B cell (primary cell): ENCODE data around the gene CPED1. TPM values are rescaled to one million over a fixed set of nuclear protein-coding genes. Genes with fewer than 3 reads are reported as not detected.

Experiments
- ATAC-seq: fragments of 200-7000 bp; cut with Tn5 transposase; one replicate; pipeline ENCODE4 v1.10.0; 2021; ENCODE audit warnings: low read depth, mild to moderate bottlenecking, moderate number of reproducible peaks, moderate library complexity
- CTCF ChIA-PET: fragments of 350-600 bp; sonication (Branson Sonifier 250); formaldehyde crosslinking; loops from one replicate; lab custom pipeline; 2021; ENCODE audit warnings: antibody characterized with exemption, inconsistent platforms; lab: Charles Lee
- POLR2A ChIA-PET: fragments of 350-600 bp; sonication (Branson Sonifier 250); formaldehyde crosslinking; loops from one replicate; lab custom pipeline; 2021; ENCODE audit warnings: antibody characterized with exemption; lab: Charles Lee
- DNase-seq: peaks from one replicate; pipeline ENCODE4 v3.0.0; 2013
- H2AFZ ChIP-seq: 2 replicates; pipeline ENCODE4 v1.6.1; 2012; ENCODE audit warnings: mild to moderate bottlenecking, low read depth, low read length; ENCODE audit not compliant: insufficient read depth, poor library complexity, severe bottlenecking
- H3K27ac ChIP-seq, 2 donors: 1 replicate in 1 of 2; 2 replicates in 1 of 2; pipeline ENCODE4 v1.5.1; 2012 to 2013; ENCODE audit warnings: low read length in 2 of 2, mild to moderate bottlenecking in 2 of 2, moderate library complexity in 1 of 2
- H3K27me3 ChIP-seq, 4 experiments: fragments of 200-600 bp in 1 of 4; sonication (generic) in 1 of 4; replicated peaks in 1 of 4; 1 replicate in 2 of 4; 2 replicates in 2 of 4; pipeline versions ENCODE4 v1.6.1 to v1.7.0; 2013 to 2016; ENCODE audit warnings: low read length in 3 of 4, mild to moderate bottlenecking in 2 of 4, mixed read lengths in 1 of 4, moderate library complexity in 1 of 4; ENCODE audit not compliant: insufficient read depth in 4 of 4, control insufficient read depth in 3 of 4; ENCODE audit errors: control extremely low read depth in 1 of 4
- H3K36me3 ChIP-seq, 2 experiments: replicated peaks in 1 of 2; 1 replicate in 1 of 2; 2 replicates in 1 of 2; pipeline versions ENCODE4 v1.6.1 to v1.7.1; 2013; ENCODE audit warnings: low read length in 1 of 2; ENCODE audit not compliant: insufficient read depth in 2 of 2, control insufficient read depth in 1 of 2; ENCODE audit errors: control extremely low read depth in 1 of 2, extremely low read depth in 1 of 2
- H3K4me1 ChIP-seq, 2 donors: fragments of 200-600 bp in 1 of 2; sonication (generic) in 1 of 2; 1 replicate in 1 of 2; 2 replicates in 1 of 2; pipeline versions ENCODE4 v1.5.1 to v1.6.1; 2013 to 2017; ENCODE audit warnings: low read length in 2 of 2; ENCODE audit not compliant: control insufficient read depth in 2 of 2, insufficient read depth in 2 of 2
- H3K4me2 ChIP-seq: replicated peaks from 2 replicates; pipeline ENCODE3; 2012; ENCODE audit warnings: mild to moderate bottlenecking, low read depth, low read length; ENCODE audit not compliant: poor library complexity, severe bottlenecking
- H3K4me3 ChIP-seq, 5 experiments: fragments of 200-600 bp in 1 of 5; sonication (generic) in 1 of 5; 1 replicate in 3 of 5; 2 replicates in 2 of 5; pipeline versions ENCODE4 v1.5.1 to v1.7.0; 2011 to 2016; ENCODE audit warnings: low read length in 4 of 5, mild to moderate bottlenecking in 4 of 5, low read depth in 2 of 5, control low read depth in 1 of 5, moderate library complexity in 1 of 5; ENCODE audit not compliant: insufficient read depth in 1 of 5; ENCODE audit errors: control extremely low read depth in 1 of 5, extremely low read depth in 1 of 5
- H3K79me2 ChIP-seq: fragments of 200-600 bp; sonication (generic); one replicate; pipeline ENCODE4 v1.6.0; 2016; ENCODE audit warnings: low read length; ENCODE audit not compliant: control insufficient read depth, insufficient read depth
- H3K9ac ChIP-seq: fragments of 200-600 bp; sonication (generic); 2 replicates; pipeline ENCODE4 v1.6.1; 2017; ENCODE audit warnings: mild to moderate bottlenecking, low read length, moderate library complexity
- H3K9me3 ChIP-seq, 3 donors: one replicate each; pipeline versions ENCODE4 v1.6.1 to v1.7.1; 2013; ENCODE audit warnings: low read length in 2 of 3; ENCODE audit not compliant: control insufficient read depth in 2 of 3, insufficient read depth in 1 of 3; ENCODE audit errors: control extremely low read depth in 1 of 3
- H4K20me1 ChIP-seq: 2 replicates; pipeline ENCODE4 v1.6.0; 2012; ENCODE audit warnings: mild to moderate bottlenecking, low read length; ENCODE audit not compliant: insufficient read depth, control insufficient read depth, poor library complexity, severe bottlenecking
- H3K27ac Mint-ChIP-seq: one replicate; pipeline ENCODE4 v1.8.0; 2021; ENCODE audit warnings: mixed read lengths
- H3K27me3 Mint-ChIP-seq: one replicate; pipeline ENCODE4 v1.8.0; 2021; ENCODE audit warnings: mixed read lengths
- H3K4me1 Mint-ChIP-seq: one replicate; pipeline ENCODE4 v1.8.0; 2021; ENCODE audit warnings: mixed read lengths
- H3K4me3 Mint-ChIP-seq: one replicate; pipeline ENCODE4 v1.8.0; 2021; ENCODE audit warnings: mixed read lengths
- H3K9me3 Mint-ChIP-seq: one replicate; pipeline ENCODE4 v1.8.0; 2022; ENCODE audit warnings: mixed read lengths; ENCODE audit not compliant: insufficient read depth
- EZH2 ChIP-seq: IDR thresholded peaks from 2 replicates; pipeline ENCODE4 v1.6.1; 2012; ENCODE audit warnings: borderline replicate concordance, low read depth, mild to moderate bottlenecking, moderate library complexity, low read length; ENCODE audit not compliant: insufficient read depth, poor library complexity, severe bottlenecking
- WGBS: methylation state at CpG from one replicate; pipeline ENCODE4 v1.1.5; 2013; ENCODE audit warnings: missing lambda C conversion rate; ENCODE audit not compliant: insufficient coverage; 5-methylcytosine and 5-hydroxymethylcytosine counted together
- intact Hi-C: fragments of 100-400 bp; cut with micrococcal nuclease; formaldehyde crosslinking; loops from one replicate; pipeline ENCODE4 v1.10.0; 2022
- polyA plus RNA-seq: library from polyadenylated mRNA; depleted of rRNA; stranded (reverse); fragments of >200 nt; gene quantifications from 2 replicates; pipeline ENCODE4 v1.2.3, GENCODE V29; 2012
- total RNA-seq, 2 donors: library from RNA; stranded (reverse); fragments of 120-200 nt in 1 of 2; gene quantifications; 1 replicate in 1 of 2; 2 replicates in 1 of 2; pipeline versions ENCODE4 v1.2.3 to v1.2.4, GENCODE V29; 2013 to 2022
- TF ChIP-seq, protein P1 (sequence below): fragments of 200-600 bp; IDR thresholded peaks from one replicate; pipeline ENCODE4 v1.8.0; 2022; ENCODE audit warnings: antibody characterized with exemption, mild to moderate bottlenecking

Gene CPED1
- total and polyA plus RNA-seq, 2 donors (not counting 1 experiment from before 2014, with no cell fraction given): 0.44 to 3.8 TPM

DNA sequence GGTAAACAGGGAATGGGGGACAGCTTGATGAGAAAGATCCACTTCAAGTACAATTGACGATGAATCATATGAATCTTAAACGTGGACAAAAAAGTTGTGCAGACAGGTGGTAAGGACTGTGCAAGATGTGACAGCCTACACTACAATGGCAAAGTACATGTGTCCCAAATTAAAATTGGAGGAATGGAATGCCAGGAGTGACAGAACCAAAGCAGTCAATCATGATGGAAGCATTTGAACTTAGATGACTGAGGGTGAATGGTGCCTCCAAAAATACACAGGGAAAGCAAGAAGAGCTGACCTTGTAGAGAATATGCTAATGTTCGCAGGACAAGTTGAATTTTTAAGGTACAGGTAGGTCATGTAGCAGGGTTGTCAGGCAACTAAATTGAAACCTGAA lies 189.9 kb downstream of the CPED1 start:
- no peaks in the 10 kb centered on the region for H3K27me3 Mint-ChIP-seq
- Histone ChIP-seq H3K9ac (peak overlapping the region; percentile 43), H4K20me1 (no peaks in the 10 kb centered on the region), H3K27ac (peak overlapping the region; percentile 90 to 93), H2AFZ (peak overlapping the region; percentile 66), H3K9me3 (peaks cover 0 to 2% (median 0%) of the 10 kb centered on the region in 3 donors), H3K36me3 (no peaks in the 10 kb centered on the region), H3K4me1 (peaks cover 54 to 58% of the 10 kb centered on the region in 2 donors), H3K4me2 (peak overlapping the region; percentile 66), H3K27me3 (no peaks in the 10 kb centered on the region), H3K79me2 (peaks cover 6% of the 10 kb centered on the region), H3K4me3 (peak overlapping the region in 2 of 5 experiments; percentile 4 to 31)
- ATAC-seq (no peak), DNase-seq (no peak)
- peak overlapping the region; percentile 76 for H3K4me3 Mint-ChIP-seq
- no peak for TF ChIP-seq EZH2
- TF ChIP-seq, protein P1, sequence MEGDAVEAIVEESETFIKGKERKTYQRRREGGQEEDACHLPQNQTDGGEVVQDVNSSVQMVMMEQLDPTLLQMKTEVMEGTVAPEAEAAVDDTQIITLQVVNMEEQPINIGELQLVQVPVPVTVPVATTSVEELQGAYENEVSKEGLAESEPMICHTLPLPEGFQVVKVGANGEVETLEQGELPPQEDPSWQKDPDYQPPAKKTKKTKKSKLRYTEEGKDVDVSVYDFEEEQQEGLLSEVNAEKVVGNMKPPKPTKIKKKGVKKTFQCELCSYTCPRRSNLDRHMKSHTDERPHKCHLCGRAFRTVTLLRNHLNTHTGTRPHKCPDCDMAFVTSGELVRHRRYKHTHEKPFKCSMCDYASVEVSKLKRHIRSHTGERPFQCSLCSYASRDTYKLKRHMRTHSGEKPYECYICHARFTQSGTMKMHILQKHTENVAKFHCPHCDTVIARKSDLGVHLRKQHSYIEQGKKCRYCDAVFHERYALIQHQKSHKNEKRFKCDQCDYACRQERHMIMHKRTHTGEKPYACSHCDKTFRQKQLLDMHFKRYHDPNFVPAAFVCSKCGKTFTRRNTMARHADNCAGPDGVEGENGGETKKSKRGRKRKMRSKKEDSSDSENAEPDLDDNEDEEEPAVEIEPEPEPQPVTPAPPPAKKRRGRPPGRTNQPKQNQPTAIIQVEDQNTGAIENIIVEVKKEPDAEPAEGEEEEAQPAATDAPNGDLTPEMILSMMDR: no peak
- peak overlapping the region; percentile 92 for H3K27ac Mint-ChIP-seq
- 100% methylated on average over 1 of the region's 3 CpGs for WGBS
- ChIA-PET CTCF (interaction anchor here (0.8 to 2.0 kb wide), 4 partner anchors 14 to 50 kb away, joined by 4 to 6 read pairs (median 4); no protein-coding TSS in a partner anchor), POLR2A (interaction anchor here (0.9 kb wide), 1 partner anchor 152 kb away, joined by 7 read pairs; no protein-coding TSS in a partner anchor)
- peaks cover 68% of the 10 kb centered on the region for H3K4me1 Mint-ChIP-seq
- intact Hi-C loops: loop anchor here (2.0 to 5.0 kb wide), 2 partner anchors 14 to 226 kb away; partner anchors contain the start of gene ING3
- H3K9me3 Mint-ChIP-seq: no peaks in the 10 kb centered on the region

- no peaks in the 10 kb centered on the region for H3K27me3 ChIP-seq
- Mint-ChIP-seq H3K4me1 (peaks cover 68% of the 10 kb centered on the region), H3K27ac (peak overlapping the region; percentile 92), H3K9me3 (no peaks in the 10 kb centered on the region), H3K4me3 (peak overlapping the region; percentile 76), H3K27me3 (no peaks in the 10 kb centered on the region)
- TF ChIP-seq, protein P1: no peak
- no peak for TF ChIP-seq EZH2
- H3K79me2 ChIP-seq: peaks cover 6% of the 10 kb centered on the region
- peak overlapping the region; percentile 43 for H3K9ac ChIP-seq
- CTCF ChIA-PET: interaction anchor here (0.7 to 2.0 kb wide), 7 partner anchors 10 to 188 kb away, joined by 3 to 6 read pairs (median 4); no protein-coding TSS in a partner anchor
- peak overlapping the region; percentile 66 for H3K4me2 ChIP-seq
- ATAC-seq: peak; percentile 37
- H3K4me3 ChIP-seq: peak overlapping the region in 2 of 5 experiments; percentile 4 to 31
- H2AFZ ChIP-seq: peak overlapping the region; percentile 66
- peak overlapping the region; percentile 90 to 93 for H3K27ac ChIP-seq
- POLR2A ChIA-PET: interaction anchor here (0.9 kb wide), 1 partner anchor 152 kb away, joined by 7 read pairs; no protein-coding TSS in a partner anchor
- WGBS: 10% methylated on average over 1 of the region's 2 CpGs
- H4K20me1 ChIP-seq: no peaks in the 10 kb centered on the region
- H3K9me3 ChIP-seq: peaks cover 0 to 2% (median 0%) of the 10 kb centered on the region in 3 donors
- DNase-seq: peak; percentile 45
- intact Hi-C loops: loop anchor here (1.0 to 5.0 kb wide), 3 partner anchors 14 to 262 kb away; partner anchors contain the start of gene ING3
- H3K36me3 ChIP-seq: no peaks in the 10 kb centered on the region
- peaks cover 58 to 63% of the 10 kb centered on the region in 2 donors for H3K4me1 ChIP-seq
These were observed 190.5 kb downstream of the CPED1 start for GRCh38 chr7:121178869-121179497.
